ENCODE measurements around the gene RNF11.

DNA sequence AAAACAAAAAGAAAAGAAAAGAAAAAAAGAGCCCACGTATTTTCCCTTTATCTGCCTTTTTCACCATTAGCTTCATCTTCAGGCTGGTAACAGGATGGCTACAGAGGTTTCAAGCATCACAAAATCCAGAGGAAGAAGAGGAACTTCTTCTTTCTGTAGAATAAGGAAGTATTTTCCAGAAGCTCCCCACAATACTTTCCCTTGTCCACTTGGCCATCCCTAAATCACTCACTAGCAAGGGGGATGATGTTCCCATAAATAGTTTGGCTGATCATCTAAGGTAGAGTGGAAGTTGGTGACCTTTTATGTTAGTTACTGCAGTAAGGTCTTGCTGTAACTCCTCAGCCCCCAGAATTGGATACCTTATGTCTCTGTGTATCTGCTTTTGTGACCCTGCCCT, 45.1 kb upstream of the RNF11 start:
- TF ChIP-seq POLR2AphosphoS5 (IDR thresholded peaks at IDR 0.05; ENCODE audit: low read depth, low read length) (no peak), SIN3A (IDR thresholded peaks at IDR 0.05; ENCODE audit: borderline replicate concordance, insufficient read depth, low read length) (no peak)

Measured in PFSK-1 (cell line).